Measurements from ENCODE around the gene STRN4. TPM values are rescaled to one million over a fixed set of nuclear protein-coding genes. Genes with fewer than 3 reads are reported as not detected.

The STRN4 gene
- total and polyA plus RNA-seq, 9 of the 15 experiments (the other 6 are each of a cell fraction or from before 2014, with no cell fraction given) = 0.62 to 83.7 (median 36.9) TPM

DNA sequence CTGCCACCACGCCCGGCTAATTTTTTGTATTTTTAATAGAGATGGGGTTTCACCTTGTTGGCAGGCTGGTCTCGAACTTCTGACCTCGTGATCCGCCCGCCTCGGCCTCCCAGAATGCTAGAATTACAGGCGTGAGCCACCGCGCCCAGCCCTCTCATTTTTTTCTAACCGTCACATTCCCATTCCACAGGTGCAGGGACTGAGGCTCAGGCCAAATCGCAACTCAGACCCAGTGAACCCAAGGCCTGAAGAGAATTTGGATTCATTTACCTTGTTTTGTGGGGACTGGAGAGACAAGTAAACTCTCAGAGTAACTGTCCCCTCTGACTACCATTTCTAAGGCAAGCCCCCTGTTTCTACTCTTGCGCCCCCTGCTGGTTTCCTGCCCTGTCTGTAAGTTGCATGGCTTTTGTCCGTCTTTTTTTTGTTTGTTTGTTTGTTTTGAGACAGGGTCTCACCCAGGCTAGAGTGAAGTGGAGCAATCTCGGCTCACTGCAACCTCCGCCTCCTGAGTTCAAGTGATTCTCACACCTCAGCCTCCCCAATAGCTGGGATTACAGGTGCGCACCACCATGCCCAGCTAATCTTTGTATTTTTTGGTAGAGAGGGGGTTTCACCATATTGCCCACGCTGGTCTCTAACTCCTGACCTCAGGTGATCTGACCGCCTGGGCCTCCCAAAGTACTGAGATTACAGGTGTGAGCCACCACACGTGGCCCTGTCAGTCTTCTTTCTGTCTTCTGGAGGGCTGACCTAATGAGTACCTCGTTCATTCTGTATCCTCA lies 2.3 kb upstream of the STRN4 start (continued):
- TF ChIP-seq, protein P1, sequence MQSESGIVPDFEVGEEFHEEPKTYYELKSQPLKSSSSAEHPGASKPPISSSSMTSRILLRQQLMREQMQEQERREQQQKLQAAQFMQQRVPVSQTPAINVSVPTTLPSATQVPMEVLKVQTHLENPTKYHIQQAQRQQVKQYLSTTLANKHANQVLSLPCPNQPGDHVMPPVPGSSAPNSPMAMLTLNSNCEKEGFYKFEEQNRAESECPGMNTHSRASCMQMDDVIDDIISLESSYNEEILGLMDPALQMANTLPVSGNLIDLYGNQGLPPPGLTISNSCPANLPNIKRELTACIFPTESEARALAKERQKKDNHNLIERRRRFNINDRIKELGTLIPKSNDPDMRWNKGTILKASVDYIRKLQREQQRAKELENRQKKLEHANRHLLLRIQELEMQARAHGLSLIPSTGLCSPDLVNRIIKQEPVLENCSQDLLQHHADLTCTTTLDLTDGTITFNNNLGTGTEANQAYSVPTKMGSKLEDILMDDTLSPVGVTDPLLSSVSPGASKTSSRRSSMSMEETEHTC (IDR thresholded peaks at IDR 0.05) = no peak
- no peak for TF ChIP-seq ZNF232 (CRISPR knock-in tag; IDR thresholded peaks at IDR 0.05)
- no peak for TF ChIP-seq ELF4 (CRISPR knock-in tag; IDR thresholded peaks at IDR 0.05)
- TF ChIP-seq, protein P2, sequence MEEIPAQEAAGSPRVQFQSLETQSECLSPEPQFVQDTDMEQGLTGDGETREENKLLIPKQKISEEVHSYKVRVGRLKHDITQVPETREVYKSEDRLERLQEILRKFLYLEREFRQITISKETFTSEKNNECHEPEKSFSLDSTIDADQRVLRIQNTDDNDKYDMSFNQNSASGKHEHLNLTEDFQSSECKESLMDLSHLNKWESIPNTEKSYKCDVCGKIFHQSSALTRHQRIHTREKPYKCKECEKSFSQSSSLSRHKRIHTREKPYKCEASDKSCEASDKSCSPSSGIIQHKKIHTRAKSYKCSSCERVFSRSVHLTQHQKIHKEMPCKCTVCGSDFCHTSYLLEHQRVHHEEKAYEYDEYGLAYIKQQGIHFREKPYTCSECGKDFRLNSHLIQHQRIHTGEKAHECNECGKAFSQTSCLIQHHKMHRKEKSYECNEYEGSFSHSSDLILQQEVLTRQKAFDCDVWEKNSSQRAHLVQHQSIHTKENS (CRISPR knock-in tag; IDR thresholded peaks at IDR 0.05) = no peak
- TF ChIP-seq EP300 (IDR thresholded peaks at IDR 0.05; ENCODE audit: low read length) = no peak
- peak; percentile 29 for TF ChIP-seq RBM25 (IDR thresholded peaks at IDR 0.05; ENCODE audit: low read depth, low read length, severe bottlenecking)
- TF ChIP-seq, protein P3, sequence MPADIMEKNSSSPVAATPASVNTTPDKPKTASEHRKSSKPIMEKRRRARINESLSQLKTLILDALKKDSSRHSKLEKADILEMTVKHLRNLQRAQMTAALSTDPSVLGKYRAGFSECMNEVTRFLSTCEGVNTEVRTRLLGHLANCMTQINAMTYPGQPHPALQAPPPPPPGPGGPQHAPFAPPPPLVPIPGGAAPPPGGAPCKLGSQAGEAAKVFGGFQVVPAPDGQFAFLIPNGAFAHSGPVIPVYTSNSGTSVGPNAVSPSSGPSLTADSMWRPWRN (IDR thresholded peaks at IDR 0.05; ENCODE audit: low read depth) = no peak
- TF ChIP-seq ZNF239 (CRISPR knock-in tag; IDR thresholded peaks at IDR 0.05) = no peak
- 0 out of 2 replicates have a peak, but pooled peaks have one; percentile 48 for TF ChIP-seq FOXP1 (CRISPR knock-in tag; IDR thresholded peaks at IDR 0.05)
- peak; percentile 48; the same call in 1 of the 2 replicates for TF ChIP-seq SMC3 (conservative IDR thresholded peaks at IDR 0.05; ENCODE audit: insufficient read depth, low read depth, low read length)
- TF ChIP-seq, protein P4, sequence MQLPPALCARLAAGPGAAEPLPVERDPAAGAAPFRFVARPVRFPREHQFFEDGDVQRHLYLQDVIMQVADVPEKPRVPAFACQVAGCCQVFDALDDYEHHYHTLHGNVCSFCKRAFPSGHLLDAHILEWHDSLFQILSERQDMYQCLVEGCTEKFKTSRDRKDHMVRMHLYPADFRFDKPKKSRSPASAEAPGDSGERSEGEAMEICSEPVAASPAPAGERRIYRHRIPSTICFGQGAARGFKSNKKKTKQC (CRISPR knock-in tag; IDR thresholded peaks at IDR 0.05) = no peak
- no peak for TF ChIP-seq RBM34 (IDR thresholded peaks at IDR 0.05; ENCODE audit: borderline replicate concordance, insufficient read depth, low read length)
- TF ChIP-seq SNIP1 (IDR thresholded peaks at IDR 0.05; ENCODE audit: low read depth) = no peak
- TF ChIP-seq ZSCAN29 (IDR thresholded peaks at IDR 0.05) = no peak
- TF ChIP-seq, protein P5, sequence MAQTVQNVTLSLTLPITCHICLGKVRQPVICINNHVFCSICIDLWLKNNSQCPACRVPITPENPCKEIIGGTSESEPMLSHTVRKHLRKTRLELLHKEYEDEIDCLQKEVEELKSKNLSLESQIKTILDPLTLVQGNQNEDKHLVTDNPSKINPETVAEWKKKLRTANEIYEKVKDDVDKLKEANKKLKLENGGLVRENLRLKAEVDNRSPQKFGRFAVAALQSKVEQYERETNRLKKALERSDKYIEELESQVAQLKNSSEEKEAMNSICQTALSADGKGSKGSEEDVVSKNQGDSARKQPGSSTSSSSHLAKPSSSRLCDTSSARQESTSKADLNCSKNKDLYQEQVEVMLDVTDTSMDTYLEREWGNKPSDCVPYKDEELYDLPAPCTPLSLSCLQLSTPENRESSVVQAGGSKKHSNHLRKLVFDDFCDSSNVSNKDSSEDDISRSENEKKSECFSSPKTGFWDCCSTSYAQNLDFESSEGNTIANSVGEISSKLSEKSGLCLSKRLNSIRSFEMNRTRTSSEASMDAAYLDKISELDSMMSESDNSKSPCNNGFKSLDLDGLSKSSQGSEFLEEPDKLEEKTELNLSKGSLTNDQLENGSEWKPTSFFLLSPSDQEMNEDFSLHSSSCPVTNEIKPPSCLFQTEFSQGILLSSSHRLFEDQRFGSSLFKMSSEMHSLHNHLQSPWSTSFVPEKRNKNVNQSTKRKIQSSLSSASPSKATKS (CRISPR knock-in tag; IDR thresholded peaks at IDR 0.05) = no peak
- no peak for TF ChIP-seq SRSF1 (IDR thresholded peaks at IDR 0.05; ENCODE audit: low read depth, low read length)
- 0 out of 2 replicates have a peak, but pooled peaks have one; percentile 42 for TF ChIP-seq SMARCE1 (IDR thresholded peaks at IDR 0.05)
- TF ChIP-seq KDM1A (IDR thresholded peaks at IDR 0.05) = 0 out of 4 replicates have a peak, but pooled peaks have one; percentile 16 to 32
- TF ChIP-seq EHMT2 (IDR thresholded peaks at IDR 0.05) = peak; percentile 49
